Endothelial cell (in vitro differentiated cells): ENCODE data around the gene SLC38A11. TPM values are rescaled to one million over a fixed set of nuclear protein-coding genes. Genes with fewer than 3 reads are reported as not detected.

Source experiments
- DNase-seq: peaks from one replicate; pipeline ENCODE4 v3.0.0; 2021; ENCODE audit warnings: low spot score
- H3K27ac Mint-ChIP-seq: one replicate; pipeline ENCODE4 v1.8.0; 2021; ENCODE audit warnings: mixed read lengths, inconsistent platforms; ENCODE audit not compliant: unreplicated experiment
- H3K27me3 Mint-ChIP-seq: one replicate; pipeline ENCODE4 v1.8.0; 2021; ENCODE audit warnings: mild to moderate bottlenecking, moderate library complexity, mixed read lengths, inconsistent platforms; ENCODE audit not compliant: unreplicated experiment
- H3K36me3 Mint-ChIP-seq: one replicate; pipeline ENCODE4 v1.8.0; 2021; ENCODE audit warnings: mild to moderate bottlenecking, low read depth, mixed read lengths, inconsistent platforms; ENCODE audit not compliant: unreplicated experiment
- H3K4me1 Mint-ChIP-seq: one replicate; pipeline ENCODE4 v1.8.0; 2021; ENCODE audit warnings: mild to moderate bottlenecking, mixed read lengths, inconsistent platforms; ENCODE audit not compliant: unreplicated experiment
- H3K4me3 Mint-ChIP-seq: one replicate; pipeline ENCODE4 v1.8.0; 2021; ENCODE audit warnings: mild to moderate bottlenecking, mixed read lengths, inconsistent platforms; ENCODE audit not compliant: unreplicated experiment
- H3K9me3 Mint-ChIP-seq: one replicate; pipeline ENCODE4 v1.8.0; 2021; ENCODE audit warnings: mixed read lengths, inconsistent platforms; ENCODE audit not compliant: unreplicated experiment
- total RNA-seq: library from RNA; stranded (reverse); fragmentation: NEBNext Ultra II Directional; extraction: Animal tissue kit (Norgen Biotek cat#: 25700); gene quantifications from one replicate; pipeline ENCODE4 v1.2.1, GENCODE V29; 2021; ENCODE audit not compliant: unreplicated experiment
- TF ChIP-seq, protein P1 (sequence below): fragments of 200-600 bp; sonication (generic); IDR thresholded peaks from one replicate; pipeline ENCODE4 v1.5.0; 2021; ENCODE audit warnings: antibody characterized with exemption; ENCODE audit not compliant: unreplicated experiment

The SLC38A11 gene
- total RNA-seq, 1 donor from 2014 or later = not detected

DNA sequence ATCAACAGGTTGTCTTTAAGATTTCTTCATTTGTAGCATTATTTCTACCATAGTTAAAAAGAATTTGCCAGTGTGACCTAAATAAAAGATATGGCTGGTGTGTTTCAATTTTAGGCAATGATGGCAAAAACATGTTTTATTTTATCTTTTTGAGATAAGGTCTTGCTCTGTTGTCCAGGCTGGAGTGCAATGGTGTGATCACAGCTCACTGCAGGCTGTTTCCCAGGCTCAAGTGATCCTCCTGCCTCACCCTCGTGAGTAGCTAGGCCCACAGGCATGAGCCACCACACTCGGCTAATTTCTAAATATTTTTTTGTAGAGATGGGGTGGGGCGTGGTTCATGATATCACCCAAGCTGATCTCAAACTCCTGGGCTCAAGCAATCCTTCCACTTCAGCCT, 66.7 kb downstream of the SLC38A11 start:
- Mint-ChIP-seq H3K27ac (no peak overlapping the region), H3K4me3 (no peak overlapping the region), H3K27me3 (peaks cover 2% of the 10 kb centered on the region), H3K36me3 (no peaks in the 10 kb centered on the region), H3K4me1 (no peaks in the 10 kb centered on the region), H3K9me3 (no peaks in the 10 kb centered on the region)
- DNase-seq = no peak
- TF ChIP-seq, protein P1, sequence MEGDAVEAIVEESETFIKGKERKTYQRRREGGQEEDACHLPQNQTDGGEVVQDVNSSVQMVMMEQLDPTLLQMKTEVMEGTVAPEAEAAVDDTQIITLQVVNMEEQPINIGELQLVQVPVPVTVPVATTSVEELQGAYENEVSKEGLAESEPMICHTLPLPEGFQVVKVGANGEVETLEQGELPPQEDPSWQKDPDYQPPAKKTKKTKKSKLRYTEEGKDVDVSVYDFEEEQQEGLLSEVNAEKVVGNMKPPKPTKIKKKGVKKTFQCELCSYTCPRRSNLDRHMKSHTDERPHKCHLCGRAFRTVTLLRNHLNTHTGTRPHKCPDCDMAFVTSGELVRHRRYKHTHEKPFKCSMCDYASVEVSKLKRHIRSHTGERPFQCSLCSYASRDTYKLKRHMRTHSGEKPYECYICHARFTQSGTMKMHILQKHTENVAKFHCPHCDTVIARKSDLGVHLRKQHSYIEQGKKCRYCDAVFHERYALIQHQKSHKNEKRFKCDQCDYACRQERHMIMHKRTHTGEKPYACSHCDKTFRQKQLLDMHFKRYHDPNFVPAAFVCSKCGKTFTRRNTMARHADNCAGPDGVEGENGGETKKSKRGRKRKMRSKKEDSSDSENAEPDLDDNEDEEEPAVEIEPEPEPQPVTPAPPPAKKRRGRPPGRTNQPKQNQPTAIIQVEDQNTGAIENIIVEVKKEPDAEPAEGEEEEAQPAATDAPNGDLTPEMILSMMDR = no peak

DNA sequence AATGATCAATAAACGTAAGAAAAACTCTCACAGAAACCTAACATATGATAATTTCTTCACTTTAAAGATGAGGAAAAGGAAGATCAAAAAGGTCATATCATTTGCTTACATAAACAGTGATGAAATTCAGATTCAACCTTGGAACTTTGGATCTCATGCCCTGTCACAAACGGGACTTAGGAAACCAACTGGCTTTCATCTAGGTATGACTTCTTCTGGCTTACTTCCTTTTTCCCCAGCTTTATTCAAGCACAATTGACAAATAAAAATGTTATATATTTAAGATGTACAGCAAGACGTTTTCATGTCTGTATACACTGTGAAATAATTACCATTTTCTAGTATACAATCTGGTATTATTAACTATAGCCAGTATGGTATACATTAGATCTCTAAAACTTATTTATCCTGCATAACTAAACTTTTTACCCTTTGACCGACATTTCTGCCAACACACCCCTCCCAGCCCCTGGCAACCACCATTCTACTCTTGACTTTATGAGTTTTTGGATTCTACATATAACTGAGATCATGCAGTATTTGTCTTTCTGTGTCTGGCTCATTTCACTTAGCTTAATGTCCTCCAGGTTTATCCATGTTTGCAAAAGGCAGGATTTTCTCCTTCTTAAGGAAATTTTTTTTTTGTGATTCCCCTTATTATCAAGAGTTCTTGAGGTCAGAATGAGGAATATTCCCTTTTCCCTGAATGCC, 67.7 kb downstream of the SLC38A11 start:
- DNase-seq = no peak
- Mint-ChIP-seq H3K27ac (no peak overlapping the region), H3K9me3 (no peaks in the 10 kb centered on the region), H3K27me3 (peaks cover 2% of the 10 kb centered on the region), H3K36me3 (no peaks in the 10 kb centered on the region), H3K4me3 (no peak overlapping the region), H3K4me1 (no peaks in the 10 kb centered on the region)
- TF ChIP-seq, protein P1 = no peak

DNA sequence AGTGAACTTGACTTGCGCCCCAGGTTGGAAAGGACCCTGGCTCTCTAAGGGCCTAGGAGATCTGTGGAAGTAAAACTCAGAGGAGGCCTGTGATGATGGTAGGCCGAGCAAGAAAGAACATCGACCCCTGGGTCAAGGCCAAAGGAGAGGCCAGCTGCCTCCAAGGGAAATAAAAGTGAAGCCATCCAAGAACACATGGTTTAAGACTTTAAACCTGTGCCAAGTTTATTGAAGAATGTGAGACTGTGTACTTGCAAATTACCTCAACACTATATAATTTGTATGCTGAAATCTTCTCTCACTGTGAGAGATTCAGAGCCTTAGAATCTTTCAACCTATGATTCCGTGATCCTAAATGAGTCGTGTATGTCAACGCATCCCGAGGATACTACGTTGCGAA, 73.0 kb downstream of the SLC38A11 start:
- no peaks in the 10 kb centered on the region for H3K36me3 Mint-ChIP-seq

DNA sequence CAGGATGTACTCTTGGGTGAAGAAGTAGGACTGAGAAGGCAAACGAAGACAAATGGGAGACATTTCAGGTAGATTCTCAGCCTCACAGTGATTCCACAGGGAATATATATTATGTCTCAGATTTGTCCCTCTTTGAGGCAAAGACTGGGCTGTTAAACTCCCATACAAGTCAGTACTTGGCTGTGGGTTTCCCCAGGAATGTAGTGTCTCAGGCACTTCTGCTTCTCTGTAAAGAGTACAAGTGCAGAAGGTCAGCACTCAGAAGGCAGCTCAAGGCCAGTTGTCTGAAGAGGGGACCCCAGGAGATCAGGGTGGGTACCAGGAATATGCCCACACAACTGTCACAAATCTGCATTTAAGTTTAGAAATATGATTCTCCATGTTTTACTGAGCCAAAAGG, 73.8 kb downstream of the SLC38A11 start:
- H3K9me3 Mint-ChIP-seq = no peaks in the 10 kb centered on the region
- peaks cover 1% of the 10 kb centered on the region for H3K27me3 Mint-ChIP-seq
- TF ChIP-seq, protein P1 = no peak
- no peak overlapping the region for H3K4me3 Mint-ChIP-seq
- no peaks in the 10 kb centered on the region for H3K4me1 Mint-ChIP-seq
- DNase-seq = no peak
- no peak overlapping the region for H3K27ac Mint-ChIP-seq
- H3K36me3 Mint-ChIP-seq = no peaks in the 10 kb centered on the region

More for the DNA sequence above, 73.0 kb downstream of the SLC38A11 start:
- DNase-seq = no peak
- TF ChIP-seq, protein P1 = no peak
- Mint-ChIP-seq H3K4me1 (no peaks in the 10 kb centered on the region), H3K9me3 (no peaks in the 10 kb centered on the region), H3K27me3 (peaks cover 1% of the 10 kb centered on the region), H3K4me3 (no peak overlapping the region), H3K27ac (no peak overlapping the region)

DNA sequence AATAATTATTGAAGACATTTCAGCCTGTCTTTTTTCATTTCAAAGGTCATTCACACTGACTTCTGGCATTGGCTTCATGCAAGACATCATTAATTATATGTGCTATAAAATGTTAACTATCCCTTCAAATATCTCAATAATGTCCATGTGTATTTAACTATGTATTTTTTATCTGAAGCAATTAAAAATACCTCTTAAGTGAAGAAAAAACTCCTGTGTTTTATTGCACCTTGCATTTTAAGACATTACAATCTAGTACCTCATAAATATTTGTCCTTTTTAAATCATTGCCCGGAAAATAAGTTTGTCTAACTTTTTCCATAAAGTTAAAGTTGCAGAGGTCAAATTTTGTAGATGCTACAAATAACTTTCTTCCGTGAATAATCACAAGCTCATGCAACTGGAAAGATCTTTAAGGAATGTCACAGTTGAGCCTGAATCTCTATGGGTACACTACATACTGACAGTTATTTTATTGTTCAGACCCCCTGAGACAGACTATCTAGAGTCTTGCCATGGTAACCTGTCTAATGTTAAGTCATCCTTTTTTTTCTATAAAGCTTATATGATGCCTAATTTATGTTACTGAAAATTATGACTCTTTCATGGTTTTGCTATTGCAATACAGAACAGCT, 75.3 kb downstream of the SLC38A11 start:
- TF ChIP-seq, protein P1 = no peak
- no peaks in the 10 kb centered on the region for H3K4me1 Mint-ChIP-seq
- peaks cover 1% of the 10 kb centered on the region for H3K27me3 Mint-ChIP-seq
- no peak overlapping the region for H3K4me3 Mint-ChIP-seq
- DNase-seq = no peak
- H3K27ac Mint-ChIP-seq = no peak overlapping the region
- H3K36me3 Mint-ChIP-seq = no peaks in the 10 kb centered on the region
- no peaks in the 10 kb centered on the region for H3K9me3 Mint-ChIP-seq
